ENCODE measurements around the gene ELN.

Gene ELN

DNA sequence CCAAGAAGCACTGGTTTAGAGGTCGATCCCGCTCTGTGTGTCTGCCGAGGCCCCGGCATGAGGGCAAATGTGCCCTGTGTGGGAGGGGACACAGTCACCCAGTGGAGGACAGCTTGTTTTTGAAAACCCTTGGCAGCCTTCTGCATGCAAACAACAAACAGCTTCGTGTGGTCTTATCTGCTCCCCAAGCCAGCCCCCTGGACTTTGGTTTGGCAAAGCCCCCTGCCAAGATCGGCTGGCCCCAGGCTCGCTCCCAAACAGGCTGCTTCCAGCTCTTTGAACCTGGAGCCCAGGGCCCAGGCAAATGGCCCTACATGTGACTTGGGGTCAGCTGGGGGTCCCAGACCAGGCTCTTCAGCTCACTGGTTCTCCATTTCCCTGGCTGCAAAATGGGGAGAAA lies 2.9 kb downstream of the ELN start:
- DNase-seq (ENCODE audit: low spot score) = no peak
- TF ChIP-seq, protein P1, sequence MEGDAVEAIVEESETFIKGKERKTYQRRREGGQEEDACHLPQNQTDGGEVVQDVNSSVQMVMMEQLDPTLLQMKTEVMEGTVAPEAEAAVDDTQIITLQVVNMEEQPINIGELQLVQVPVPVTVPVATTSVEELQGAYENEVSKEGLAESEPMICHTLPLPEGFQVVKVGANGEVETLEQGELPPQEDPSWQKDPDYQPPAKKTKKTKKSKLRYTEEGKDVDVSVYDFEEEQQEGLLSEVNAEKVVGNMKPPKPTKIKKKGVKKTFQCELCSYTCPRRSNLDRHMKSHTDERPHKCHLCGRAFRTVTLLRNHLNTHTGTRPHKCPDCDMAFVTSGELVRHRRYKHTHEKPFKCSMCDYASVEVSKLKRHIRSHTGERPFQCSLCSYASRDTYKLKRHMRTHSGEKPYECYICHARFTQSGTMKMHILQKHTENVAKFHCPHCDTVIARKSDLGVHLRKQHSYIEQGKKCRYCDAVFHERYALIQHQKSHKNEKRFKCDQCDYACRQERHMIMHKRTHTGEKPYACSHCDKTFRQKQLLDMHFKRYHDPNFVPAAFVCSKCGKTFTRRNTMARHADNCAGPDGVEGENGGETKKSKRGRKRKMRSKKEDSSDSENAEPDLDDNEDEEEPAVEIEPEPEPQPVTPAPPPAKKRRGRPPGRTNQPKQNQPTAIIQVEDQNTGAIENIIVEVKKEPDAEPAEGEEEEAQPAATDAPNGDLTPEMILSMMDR (IDR thresholded peaks at IDR 0.05; ENCODE audit: extremely low read depth, insufficient read depth, missing control alignments) = no peak
- in situ Hi-C loops (cut with MboI; ENCODE audit: low pct_unique_long_range_greater_than_20kb, low sequenced_read_pairs, unreplicated experiment) = no loop called here

DNA sequence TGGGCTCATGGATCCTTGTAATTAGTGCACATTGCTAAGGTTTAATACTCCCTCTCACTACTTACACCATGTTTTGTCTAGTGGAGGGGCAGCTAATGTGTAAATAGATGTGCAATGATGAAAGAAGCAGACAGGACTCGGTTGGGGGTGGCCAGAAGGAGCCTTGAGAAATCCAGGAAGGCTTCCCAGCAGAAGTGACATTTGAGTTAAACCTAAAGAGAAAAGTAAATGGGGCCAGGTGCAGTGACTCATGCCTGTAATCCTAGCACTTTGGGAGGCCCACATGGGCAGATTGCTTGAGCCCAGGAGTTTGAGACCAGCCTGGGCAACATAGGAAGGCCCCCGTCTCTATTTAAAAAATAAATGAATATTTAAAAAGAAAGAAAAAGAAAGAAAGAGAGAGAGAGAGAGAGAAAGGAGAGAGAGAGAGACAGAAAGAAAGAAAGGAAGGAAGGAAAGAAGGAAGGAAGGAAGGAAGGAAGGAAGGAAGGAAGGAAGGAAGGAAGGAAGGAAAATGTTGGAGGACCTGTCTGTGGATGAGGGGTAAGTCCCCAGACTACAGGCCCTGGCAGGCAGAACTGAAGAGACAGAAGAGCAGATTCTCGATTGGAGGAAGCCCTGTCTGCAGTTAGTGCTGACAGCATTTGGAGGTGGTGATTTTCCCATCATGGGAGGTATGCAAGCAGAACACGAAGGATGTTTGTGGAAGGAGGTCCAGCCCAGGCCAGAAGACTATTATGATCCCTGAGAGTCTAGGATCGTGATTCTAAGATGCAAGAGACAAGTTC lies 3.6 kb downstream of the ELN start:
- no peak for DNase-seq (ENCODE audit: low spot score)
- in situ Hi-C loops (cut with MboI; ENCODE audit: low pct_unique_long_range_greater_than_20kb, low sequenced_read_pairs, unreplicated experiment) = no loop called here
- TF ChIP-seq, protein P1 (IDR thresholded peaks at IDR 0.05; ENCODE audit: extremely low read depth, insufficient read depth, missing control alignments) = no peak

DNA sequence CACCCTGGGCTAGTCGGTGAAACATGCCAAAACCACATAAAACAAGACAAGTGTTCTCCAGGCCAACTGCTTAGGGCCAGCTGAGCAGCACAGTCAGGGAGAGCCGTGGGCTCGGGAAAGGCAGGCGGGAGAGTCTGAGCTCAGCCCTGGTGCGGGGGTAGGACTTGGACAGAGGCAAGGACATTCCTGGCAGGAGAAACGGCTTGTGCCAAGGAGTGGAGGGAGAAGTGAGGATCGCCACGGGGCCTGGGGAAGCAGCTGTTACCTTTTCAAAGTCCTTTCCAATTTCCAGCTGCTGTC lies 4.2 kb downstream of the ELN start:
- in situ Hi-C loops (cut with MboI; ENCODE audit: low pct_unique_long_range_greater_than_20kb, low sequenced_read_pairs, unreplicated experiment) = no loop called here
- no peak for DNase-seq (ENCODE audit: low spot score)
- TF ChIP-seq, protein P1 (IDR thresholded peaks at IDR 0.05; ENCODE audit: extremely low read depth, insufficient read depth, missing control alignments) = no peak

- in situ Hi-C loops (cut with MboI; ENCODE audit: low pct_unique_long_range_greater_than_20kb, low sequenced_read_pairs, unreplicated experiment) = no loop called here
- DNase-seq (ENCODE audit: low spot score) = no peak
- TF ChIP-seq, protein P1 (IDR thresholded peaks at IDR 0.05; ENCODE audit: extremely low read depth, insufficient read depth, missing control alignments) = no peak
Measured at GRCh38 chr7:74032624-74033371, 4.8 kb downstream of the ELN start.

DNA sequence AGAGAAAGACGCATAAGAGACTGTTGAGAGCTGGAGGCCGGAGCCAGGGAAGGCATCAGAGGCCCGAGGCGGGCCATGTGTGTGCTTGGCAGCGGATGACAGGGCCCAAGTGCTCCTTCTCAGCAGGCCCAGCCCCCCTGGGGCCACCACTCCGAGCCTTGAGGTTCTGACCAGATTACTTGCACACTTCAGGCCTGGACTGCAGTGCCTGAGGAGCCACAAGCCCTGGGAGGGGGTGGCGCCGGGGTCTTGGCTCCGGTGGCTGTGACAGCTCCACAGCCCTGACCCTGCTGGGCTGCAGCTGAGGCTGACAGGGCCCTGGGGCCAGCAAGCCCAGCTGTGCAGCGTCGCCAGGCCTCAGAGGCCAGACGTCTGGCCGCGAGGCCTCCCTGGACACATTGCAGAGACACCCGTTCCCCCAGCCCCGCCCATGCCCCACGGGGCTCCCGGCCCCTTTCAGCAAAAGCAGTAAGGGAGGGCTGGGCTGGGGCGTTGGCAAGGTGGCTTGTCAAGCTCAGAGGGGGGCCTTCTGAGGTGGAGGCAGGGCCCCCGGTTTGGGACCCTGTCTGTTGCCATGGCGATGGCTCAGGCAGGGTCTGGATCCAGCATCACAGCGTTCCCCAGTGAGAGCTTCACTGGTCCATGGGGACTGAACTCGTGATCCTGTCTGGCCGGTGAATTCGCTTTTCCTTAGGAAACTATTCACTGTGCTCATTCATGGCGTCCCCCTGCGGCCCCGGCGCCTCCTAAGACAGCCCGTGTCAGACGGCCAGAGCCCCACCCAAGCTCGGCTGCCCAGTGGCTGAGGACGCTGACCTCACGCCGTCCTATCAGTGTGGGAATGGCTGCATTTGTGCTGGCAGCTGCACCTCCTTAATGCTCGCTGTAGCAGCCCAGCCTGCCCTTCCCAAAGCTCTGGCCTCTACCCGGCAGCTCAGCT lies 5.7 kb downstream of the ELN start:
- DNase-seq (ENCODE audit: low spot score) = no peak
- in situ Hi-C loops (cut with MboI; ENCODE audit: low pct_unique_long_range_greater_than_20kb, low sequenced_read_pairs, unreplicated experiment) = no loop called here
- TF ChIP-seq, protein P1 (IDR thresholded peaks at IDR 0.05; ENCODE audit: extremely low read depth, insufficient read depth, missing control alignments) = no peak

DNA sequence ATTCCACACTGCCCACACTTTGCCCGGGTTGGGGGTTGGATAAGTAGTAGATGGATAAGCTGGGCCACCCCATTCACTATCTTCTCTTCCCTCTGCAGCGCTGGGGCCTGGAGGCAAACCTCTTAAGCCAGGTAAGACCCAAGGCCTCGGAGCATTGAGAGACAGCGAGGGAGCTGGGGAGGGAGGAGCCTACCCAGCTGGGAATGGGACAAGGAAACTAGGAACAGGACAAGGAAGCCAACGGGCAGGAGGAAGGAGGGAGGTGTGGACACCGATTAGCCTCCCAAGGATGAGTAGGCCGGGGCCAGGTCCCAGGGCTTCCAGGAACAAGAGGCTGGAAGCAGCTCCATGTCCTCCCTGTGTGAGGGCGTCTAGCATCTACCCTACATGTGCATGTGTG lies 9.6 kb downstream of the ELN start:
- TF ChIP-seq, protein P1 (IDR thresholded peaks at IDR 0.05; ENCODE audit: extremely low read depth, insufficient read depth, missing control alignments) = no peak
- DNase-seq (ENCODE audit: low spot score) = no peak
- in situ Hi-C loops (cut with MboI; ENCODE audit: low pct_unique_long_range_greater_than_20kb, low sequenced_read_pairs, unreplicated experiment) = no loop called here

All from GM13977 (cell line).